SW480 (cell line): ENCODE data around the gene CNNM3.
"Not testable (repeated sequence)": the region's sequence is repeated elsewhere in the genome, so short reads cannot be mapped to it uniquely, and the experiment has no call there.

Experiments
- DNase-seq: peaks from one replicate; pipeline ENCODE4 v3.0.0-alpha.2; 2016; ENCODE audit warnings: low spot score

Gene CNNM3

DNA sequence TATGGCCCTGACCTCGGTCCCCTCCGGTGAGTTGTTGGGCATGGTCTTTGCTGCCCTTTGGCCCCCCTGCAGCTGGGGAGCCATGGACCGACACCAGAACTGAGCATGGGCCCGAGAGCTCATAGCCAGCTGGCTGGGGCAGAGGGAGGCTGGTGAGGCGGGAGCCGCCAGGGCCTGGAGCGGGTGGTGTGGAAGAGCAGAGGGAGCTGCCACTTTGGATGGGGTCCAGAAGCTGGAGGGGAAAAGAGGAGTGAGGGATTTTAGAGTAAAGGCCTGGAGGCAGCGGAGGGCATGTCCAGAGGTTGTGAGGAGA lies 16.5 kb upstream of the CNNM3 start:
- no peak for DNase-seq

DNA sequence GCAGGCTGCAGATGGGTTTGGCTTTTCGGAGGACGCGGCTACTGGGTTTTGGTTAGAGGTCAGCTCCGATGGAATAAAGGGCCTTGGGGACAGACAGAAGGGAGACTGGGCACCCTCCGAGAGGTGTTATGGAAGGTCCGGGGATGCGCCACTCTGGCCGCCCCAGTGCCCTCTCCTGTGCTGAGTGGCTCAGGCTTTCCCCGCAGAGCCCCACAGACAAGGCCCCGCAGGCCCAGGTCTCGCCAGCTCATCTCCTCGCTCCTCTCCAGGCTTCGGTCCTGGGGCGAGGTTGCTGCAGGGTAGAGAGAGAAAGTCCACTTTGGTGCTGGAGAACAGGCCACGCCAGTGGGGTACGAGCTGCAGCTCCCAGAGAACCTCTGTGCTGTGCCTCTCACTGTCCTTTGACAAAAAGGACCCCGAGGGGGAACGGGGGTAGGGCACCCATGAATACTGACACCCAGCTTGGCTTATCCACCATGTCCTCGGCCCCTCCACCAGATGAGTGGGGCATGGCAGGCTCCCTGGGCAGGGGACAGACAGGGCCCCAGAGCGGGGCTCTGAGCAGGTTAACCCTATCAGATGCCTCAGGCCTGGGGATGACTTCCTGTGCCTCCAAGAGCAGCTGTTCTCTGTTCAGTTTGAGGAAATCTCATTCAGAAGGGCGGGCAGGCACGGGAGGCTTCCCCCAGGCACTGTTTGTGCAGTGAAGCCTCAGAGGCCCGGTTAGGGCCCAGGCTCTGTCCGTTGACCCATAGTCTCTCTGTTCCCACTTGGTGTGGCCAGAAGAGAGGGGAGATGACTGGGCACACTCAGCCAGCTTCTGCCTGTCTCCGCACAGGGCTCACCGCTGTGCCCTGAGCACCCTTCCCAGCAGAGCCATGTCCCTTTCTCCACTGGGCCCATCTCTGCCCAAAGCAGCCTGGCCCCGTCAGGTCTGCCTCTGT lies 15.7 kb upstream of the CNNM3 start:
- no peak for DNase-seq

- peak; percentile 54 for DNase-seq
These were observed 14.9 kb upstream of the CNNM3 start for GRCh38 chr2:96801005-96801785.

DNA sequence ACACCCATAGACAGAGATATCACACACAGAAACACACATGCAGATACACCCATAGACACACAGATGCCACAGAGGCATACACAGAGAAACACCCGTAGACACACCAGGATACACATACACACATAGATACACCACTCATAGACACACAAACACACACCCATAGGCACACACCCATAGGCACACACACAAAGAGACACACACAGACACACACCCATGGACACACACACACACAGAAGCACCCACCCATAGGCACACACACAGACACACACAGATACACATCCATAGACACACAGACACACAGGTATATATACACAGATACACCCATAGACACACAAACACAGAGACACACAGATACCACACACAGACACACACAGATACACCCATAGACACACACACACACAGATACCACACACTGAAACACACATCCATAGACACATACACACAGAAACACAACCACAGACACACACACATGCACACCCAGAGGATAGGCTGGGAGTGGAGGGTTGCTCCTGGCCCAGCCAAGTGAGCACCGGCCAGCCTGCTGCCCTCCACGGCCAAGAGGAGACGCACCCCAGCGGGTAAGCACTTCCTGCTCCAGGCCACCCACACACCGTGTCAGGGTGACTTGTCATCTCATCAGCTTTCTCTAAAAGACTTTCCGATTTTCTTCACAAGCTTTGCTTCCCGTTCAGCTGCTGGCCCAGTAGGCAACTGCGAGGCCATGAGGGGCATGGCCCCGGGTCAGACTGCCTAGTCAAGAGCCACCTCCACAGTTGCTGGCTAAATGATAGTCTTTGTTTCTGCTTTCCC lies 14.1 kb upstream of the CNNM3 start:
- DNase-seq, result no peak

DNA sequence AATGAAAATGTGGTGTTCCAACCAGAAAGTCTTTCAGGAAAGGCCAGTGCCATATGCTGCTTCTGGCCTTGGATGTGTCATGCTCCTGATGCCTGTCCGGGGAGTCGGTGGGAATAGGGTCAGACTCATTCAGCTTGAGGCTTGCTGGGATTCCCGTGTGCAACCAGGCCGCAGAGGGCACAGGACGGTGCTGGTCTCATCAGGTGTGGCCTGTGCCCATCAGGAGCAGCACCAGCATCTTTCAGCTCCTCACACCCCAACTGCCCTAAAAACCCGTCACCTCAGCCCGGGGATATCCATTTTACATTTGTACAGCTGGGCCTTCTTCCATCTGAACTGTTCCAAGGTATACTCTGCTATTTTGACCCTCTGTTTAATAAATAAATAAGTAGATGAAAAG lies 13.3 kb upstream of the CNNM3 start:
- DNase-seq, result no peak

GRCh38 chr2:96804986-96805385 lies 11.1 kb upstream of the CNNM3 start:
- no peak for DNase-seq

DNA sequence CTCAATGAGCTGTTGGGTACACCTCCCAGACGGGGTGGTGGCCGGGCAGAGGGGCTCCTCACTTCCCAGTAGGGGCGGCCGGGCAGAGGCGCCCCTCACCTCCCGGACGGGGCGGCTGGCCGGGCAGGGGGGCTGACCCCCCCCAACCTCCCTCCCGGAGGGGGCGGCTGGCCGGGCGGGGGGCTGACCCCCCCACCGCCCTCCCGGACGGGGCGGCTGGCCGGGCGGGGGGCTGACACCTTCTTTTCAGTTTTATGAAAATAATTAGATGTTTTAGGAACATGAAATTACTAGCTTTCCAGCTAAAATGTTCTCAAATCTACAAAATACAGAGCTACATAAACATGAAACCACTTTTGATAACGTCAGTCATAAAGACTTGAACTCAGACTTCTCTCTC lies 10.1 kb upstream of the CNNM3 start:
- not testable (repeated sequence) for DNase-seq

- no peak for DNase-seq
These were observed 9.5 kb upstream of the CNNM3 start for GRCh38 chr2:96806468-96807126.

GRCh38 chr2:96807127-96807471 lies 9.0 kb upstream of the CNNM3 start:
- DNase-seq, result no peak

DNA sequence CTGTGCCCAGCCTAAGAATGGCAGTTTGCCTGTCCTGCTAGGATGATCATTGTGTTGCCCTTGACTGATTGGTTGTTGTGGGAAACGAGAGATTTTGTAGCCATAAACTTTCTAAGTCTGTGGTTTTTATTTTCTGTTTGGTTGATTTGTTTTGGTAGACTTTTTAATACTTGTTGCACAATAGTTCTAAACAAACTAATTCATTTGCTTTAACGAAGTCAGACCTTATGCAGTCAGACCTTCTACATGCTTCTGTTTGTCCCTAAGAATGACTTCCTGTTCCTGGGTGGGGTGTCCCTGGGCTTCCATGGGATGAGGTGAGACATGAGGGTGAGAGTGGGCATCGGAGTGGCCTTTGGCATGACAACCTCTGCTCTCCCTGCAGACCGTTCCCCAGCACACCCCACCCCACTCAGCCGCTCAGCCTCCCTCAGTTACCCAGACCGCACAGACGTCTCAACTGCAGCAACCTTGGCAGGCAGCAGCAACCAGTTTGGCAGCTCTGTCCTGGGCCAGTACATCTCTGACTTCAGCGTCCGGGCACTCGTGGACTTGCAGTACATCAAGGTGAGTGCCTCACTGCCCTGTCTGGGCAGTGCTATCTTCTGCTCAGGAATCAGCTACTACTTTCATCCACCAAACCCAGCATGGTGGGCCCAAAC lies 7.8 kb upstream of the CNNM3 start:
- DNase-seq, result no peak

DNA sequence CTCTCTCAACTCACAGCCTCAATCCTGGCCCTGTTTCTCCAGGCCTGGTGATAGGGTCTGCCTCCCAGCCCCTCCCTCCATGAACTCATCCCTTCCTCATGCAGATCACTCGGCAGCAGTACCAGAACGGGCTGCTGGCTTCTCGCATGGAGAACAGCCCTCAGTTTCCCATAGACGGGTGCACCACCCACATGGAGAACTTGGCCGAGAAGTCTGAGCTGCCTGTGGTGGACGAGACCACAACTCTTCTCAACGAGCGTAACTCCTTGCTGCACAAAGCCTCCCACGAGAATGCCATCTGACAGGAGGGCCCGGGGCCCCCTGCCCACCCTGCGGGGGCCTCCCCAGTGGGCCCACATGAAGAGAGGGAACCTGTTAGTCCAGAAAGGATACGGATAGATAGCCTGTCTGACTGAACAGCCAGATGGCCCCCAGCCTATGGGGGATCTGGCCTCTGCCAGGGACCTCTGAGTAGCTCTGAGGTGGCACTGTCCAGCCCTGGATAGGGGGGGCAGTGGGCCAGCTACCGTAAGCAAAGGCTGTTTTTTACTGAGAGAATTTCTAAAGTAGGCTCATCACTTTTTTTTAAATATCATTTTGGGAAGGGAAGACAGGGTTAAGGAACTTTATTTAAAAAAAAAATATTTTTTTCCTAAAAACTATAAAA lies 6.7 kb upstream of the CNNM3 start:
- DNase-seq, result no peak

- DNase-seq, result no peak
These were observed 5.9 kb upstream of the CNNM3 start for GRCh38 chr2:96809951-96810782.

- DNase-seq, result no peak
These were observed 5.3 kb upstream of the CNNM3 start for GRCh38 chr2:96810783-96811192.

GRCh38 chr2:96811917-96812316 lies 4.2 kb upstream of the CNNM3 start:
- no peak for DNase-seq

- no peak for DNase-seq
These were observed 2.4 kb upstream of the CNNM3 start for GRCh38 chr2:96813656-96814055.

DNA sequence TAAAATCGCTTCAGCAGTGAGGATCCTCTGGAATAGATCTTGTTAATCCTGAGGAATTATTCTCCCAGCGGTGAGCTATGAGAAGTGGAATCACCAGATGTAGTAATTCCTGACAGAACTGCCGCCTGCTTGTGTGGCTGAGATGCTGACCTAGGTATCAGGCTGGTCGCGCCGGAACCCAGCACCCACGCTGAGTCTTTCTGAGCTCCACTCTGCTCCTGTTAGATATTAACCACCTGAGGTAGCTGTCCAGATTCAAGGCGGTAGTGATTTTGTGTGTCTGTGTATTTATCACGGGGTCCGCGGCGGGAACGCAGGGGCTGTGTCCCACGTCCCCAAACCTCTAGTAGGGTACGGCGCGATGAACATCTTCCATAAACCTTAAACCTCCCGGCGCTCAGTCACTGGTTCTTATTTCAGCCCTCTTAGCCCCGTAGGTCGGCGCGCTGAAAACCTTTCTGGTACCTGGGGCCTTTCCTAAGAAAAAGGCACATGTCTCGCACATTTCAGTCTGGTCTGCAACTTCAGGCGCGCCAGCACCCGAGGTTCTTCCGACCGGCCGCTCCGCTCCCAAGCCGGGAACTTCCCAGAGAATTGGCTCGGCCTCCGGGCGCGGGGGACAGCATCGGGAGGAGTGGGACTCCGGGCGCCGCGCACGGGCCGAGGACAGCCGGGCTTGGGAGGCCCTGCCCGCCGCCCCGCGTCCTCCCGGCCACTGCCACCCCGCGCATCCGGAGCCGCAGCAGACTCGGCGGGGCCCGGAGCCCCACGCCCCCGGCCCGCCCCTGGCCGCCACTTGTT lies 542 bp upstream of the CNNM3 start:
- DNase-seq, result peak; percentile 70

DNA sequence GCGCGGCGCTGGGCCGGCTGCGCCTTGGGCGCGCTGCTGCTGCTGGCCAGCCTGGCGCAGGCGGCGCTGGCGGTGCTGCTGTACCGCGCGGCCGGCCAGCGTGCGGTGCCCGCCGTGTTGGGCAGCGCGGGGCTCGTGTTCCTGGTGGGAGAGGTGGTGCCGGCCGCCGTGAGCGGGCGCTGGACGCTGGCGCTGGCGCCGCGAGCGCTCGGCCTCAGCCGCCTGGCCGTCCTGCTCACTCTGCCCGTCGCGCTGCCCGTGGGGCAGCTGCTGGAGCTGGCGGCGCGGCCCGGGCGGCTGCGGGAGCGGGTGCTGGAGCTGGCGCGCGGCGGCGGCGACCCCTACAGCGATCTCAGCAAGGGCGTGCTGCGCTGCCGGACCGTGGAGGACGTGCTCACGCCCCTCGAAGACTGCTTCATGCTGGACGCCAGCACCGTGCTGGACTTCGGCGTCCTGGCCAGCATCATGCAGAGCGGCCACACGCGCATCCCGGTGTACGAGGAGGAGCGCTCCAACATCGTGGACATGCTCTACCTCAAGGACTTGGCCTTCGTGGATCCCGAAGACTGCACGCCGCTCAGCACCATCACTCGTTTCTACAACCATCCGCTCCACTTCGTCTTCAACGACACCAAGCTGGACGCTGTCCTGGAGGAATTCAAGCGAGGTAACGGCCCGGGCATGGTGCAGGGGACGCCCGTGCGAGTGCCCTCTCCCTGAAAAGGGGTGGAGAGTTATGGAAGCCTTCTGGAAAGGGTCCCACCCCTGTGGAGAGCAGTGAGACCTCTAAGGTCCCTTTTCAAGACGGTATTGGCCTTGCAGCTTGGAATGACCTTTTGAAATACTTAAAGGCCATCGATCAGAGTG lies 1.0 kb downstream of the CNNM3 start:
- DNase-seq, result peak; percentile 26

DNA sequence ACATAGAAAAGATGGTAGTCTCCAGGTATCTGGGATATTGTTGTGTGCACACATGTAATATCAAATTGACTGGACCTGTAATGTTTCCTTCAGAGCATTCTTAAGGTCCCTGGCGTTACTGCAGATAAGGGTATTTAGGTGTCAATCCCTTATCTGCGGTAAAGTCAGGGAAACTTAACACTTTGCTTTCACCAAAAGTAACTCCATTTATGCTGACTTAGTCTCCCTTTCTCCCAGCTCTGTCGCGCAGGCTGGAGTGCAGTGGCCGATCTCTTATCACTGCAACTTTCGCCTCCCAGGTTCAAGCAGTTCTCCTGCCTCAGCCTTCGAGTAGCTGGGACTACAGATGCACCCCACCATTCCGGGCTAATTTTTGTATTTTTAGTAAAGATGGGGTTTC lies 1.8 kb downstream of the CNNM3 start:
- no peak for DNase-seq
